Astrocyte (in vitro differentiated cells and primary cell): Measurements from ENCODE around the gene PSMB11.

Experiments used
- EZH2 ChIP-seq: IDR thresholded peaks from 2 replicates; pipeline ENCODE4 v1.6.1; 2012; ENCODE audit warnings: mild to moderate bottlenecking, low read length, inconsistent platforms; ENCODE audit not compliant: insufficient read depth
- TF ChIP-seq, protein P1 (sequence below): IDR thresholded peaks from 2 replicates; pipeline ENCODE4 v1.5.1; 2011; ENCODE audit warnings: low read depth, mild to moderate bottlenecking, inconsistent platforms, low read length, moderate library complexity; ENCODE audit not compliant: insufficient read depth

DNA sequence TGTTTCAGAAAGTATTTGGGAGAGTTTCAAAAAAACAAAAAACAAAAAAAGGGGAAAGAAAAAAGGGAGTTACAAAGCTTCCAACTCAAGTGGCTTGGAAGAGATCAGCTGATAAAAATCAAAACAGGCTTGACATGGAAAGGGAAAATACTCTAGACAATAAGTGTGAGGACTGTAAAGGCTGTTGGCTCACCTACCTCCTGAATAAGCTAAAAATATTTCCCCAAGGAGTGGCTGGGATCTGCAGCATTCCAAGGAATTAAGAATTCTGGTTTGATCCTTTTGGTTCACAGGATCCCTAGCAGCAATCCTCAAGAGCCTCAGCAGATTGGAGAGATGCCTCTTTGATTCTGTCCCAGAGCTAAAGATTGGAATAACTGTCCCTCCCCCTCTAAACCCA is 48.5 kb upstream of the PSMB11 start:
- TF ChIP-seq, protein P1, sequence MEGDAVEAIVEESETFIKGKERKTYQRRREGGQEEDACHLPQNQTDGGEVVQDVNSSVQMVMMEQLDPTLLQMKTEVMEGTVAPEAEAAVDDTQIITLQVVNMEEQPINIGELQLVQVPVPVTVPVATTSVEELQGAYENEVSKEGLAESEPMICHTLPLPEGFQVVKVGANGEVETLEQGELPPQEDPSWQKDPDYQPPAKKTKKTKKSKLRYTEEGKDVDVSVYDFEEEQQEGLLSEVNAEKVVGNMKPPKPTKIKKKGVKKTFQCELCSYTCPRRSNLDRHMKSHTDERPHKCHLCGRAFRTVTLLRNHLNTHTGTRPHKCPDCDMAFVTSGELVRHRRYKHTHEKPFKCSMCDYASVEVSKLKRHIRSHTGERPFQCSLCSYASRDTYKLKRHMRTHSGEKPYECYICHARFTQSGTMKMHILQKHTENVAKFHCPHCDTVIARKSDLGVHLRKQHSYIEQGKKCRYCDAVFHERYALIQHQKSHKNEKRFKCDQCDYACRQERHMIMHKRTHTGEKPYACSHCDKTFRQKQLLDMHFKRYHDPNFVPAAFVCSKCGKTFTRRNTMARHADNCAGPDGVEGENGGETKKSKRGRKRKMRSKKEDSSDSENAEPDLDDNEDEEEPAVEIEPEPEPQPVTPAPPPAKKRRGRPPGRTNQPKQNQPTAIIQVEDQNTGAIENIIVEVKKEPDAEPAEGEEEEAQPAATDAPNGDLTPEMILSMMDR = no peak
- no peak for TF ChIP-seq EZH2
